Esophagus squamous epithelium (tissue), 5 donors: ENCODE data around the gene EIF2B5. TPM values are rescaled to one million over a fixed set of nuclear protein-coding genes. Genes with fewer than 3 reads are reported as not detected.
A peak's percentile ranks its signal among the peaks of the same experiment; 100 is the strongest.
"Not testable (repeated sequence)": the region's sequence is repeated elsewhere in the genome, so short reads cannot be mapped to it uniquely, and the experiment has no call there.

Experiments
- DNase-seq: peaks from one replicate; lab custom pipeline; 2025; lab: John Stamatoyannopoulos, UW
- H3K27ac ChIP-seq, 4 donors: fragments of 200-600 bp; sonication (generic); one replicate each; pipeline ENCODE4 v1.5.1; 2016 to 2019; ENCODE audit warnings: mild to moderate bottlenecking in 1 of 4
- H3K27me3 ChIP-seq, 4 donors: fragments of 200-600 bp; sonication (generic); 1 replicate in 3 of 4; 2 replicates in 1 of 4; pipeline versions ENCODE4 v1.5.1 to v1.6.0; 2017 to 2021; ENCODE audit warnings: antibody characterized with exemption in 1 of 4
- H3K36me3 ChIP-seq, 3 donors: fragments of 200-600 bp; sonication (generic); one replicate each; pipeline ENCODE4 v1.5.1; 2016 to 2019
- H3K4me1 ChIP-seq, 3 donors: fragments of 200-600 bp; sonication (generic); one replicate each; pipeline ENCODE4 v1.5.1; 2017 to 2019
- H3K4me3 ChIP-seq, 4 donors: fragments of 200-600 bp; sonication (generic); 1 replicate in 3 of 4; 2 replicates in 1 of 4; pipeline ENCODE4 v1.5.1; 2016 to 2019; ENCODE audit warnings: mild to moderate bottlenecking in 2 of 4, moderate library complexity in 1 of 4
- H3K9me3 ChIP-seq, 3 donors: fragments of 200-600 bp; sonication (generic); one replicate each; pipeline ENCODE4 v1.5.1; 2016 to 2019
- CTCF ChIP-seq, 6 experiments: fragments of 450-650 bp in 4 of 6; fragments of 200-600 bp in 2 of 6; sonication (generic) in 2 of 6; IDR thresholded peaks; one replicate each; pipeline ENCODE4 v1.5.1; 2016 to 2019; ENCODE audit warnings: antibody characterized with exemption in 6 of 6, mild to moderate bottlenecking in 4 of 6, moderate library complexity in 4 of 6
- POLR2A ChIP-seq, 4 donors: fragments of 450-650 bp; IDR thresholded peaks; one replicate each; pipeline ENCODE4 v1.6.1; 2017; ENCODE audit warnings: antibody characterized with exemption in 4 of 4, mild to moderate bottlenecking in 4 of 4, moderate library complexity in 3 of 4
- WGBS, 2 donors: methylation state at CpG; one replicate each; pipeline ENCODE4 v1.1.5; 2018; 5-methylcytosine and 5-hydroxymethylcytosine counted together
- intact Hi-C: fragments of 100-400 bp; cut with DNase I; formaldehyde crosslinking; loops from one replicate; pipeline ENCODE4 v1.15.0; 2022
- total RNA-seq, 4 donors: library from RNA; depleted of rRNA; stranded (reverse); fragments of >200 nt; gene quantifications; one replicate each; pipeline ENCODE4 v1.1.0, GENCODE V29; 2016
- donor health status: DM: yes; HTN: yes; CAD: no.

The EIF2B5 gene
- total RNA-seq, 4 donors from 2014 or later = 27.2 to 51.5 (median 42.1) TPM

- no peaks in the 10 kb centered on the region for H3K9me3 ChIP-seq
- intact Hi-C loops = loop anchor here (5.0 kb wide), 1 partner anchor 97 kb away; no protein-coding TSS in a partner anchor
- peaks cover 0 to 20% (median 0%) of the 10 kb centered on the region in 3 donors for H3K4me1 ChIP-seq
- TF ChIP-seq CTCF (IDR thresholded peaks at IDR 0.05) (peak; percentile 38 to 76 (median 55)), POLR2A (IDR thresholded peaks at IDR 0.05) (no peak)
- peaks cover 43 to 68% (median 45%) of the 10 kb centered on the region in 3 donors for H3K36me3 ChIP-seq
- no peaks in the 10 kb centered on the region for H3K27me3 ChIP-seq
- no peak for DNase-seq
- 21 to 33% methylated on average over 4 of the region's 4 CpGs for WGBS, 2 donors
- peak overlapping the region in 2 of 4 donors; percentile 21 to 38 for H3K27ac ChIP-seq
- H3K4me3 ChIP-seq = no peak overlapping the region
These were observed 10.0 kb downstream of the EIF2B5 start for GRCh38 chr3:184145111-184145524.

- intact Hi-C loops = loop anchor here (5.0 kb wide), 1 partner anchor 96 kb away; no protein-coding TSS in a partner anchor
- TF ChIP-seq POLR2A (IDR thresholded peaks at IDR 0.05) (no peak), CTCF (IDR thresholded peaks at IDR 0.05) (no peak)
- no peak for DNase-seq
- Histone ChIP-seq H3K27ac (peak overlapping the region in 2 of 4 donors; percentile 21), H3K4me3 (no peak overlapping the region), H3K9me3 (no peaks in the 10 kb centered on the region), H3K4me1 (peaks cover 0 to 20% (median 0%) of the 10 kb centered on the region in 3 donors), H3K27me3 (no peaks in the 10 kb centered on the region), H3K36me3 (peaks cover 40 to 61% (median 40%) of the 10 kb centered on the region in 3 donors)
- WGBS, 2 donors = 85 to 88% methylated on average over 1 to 4 of the region's 8 CpGs
These were observed 10.7 kb downstream of the EIF2B5 start for GRCh38 chr3:184145751-184146270.

DNA sequence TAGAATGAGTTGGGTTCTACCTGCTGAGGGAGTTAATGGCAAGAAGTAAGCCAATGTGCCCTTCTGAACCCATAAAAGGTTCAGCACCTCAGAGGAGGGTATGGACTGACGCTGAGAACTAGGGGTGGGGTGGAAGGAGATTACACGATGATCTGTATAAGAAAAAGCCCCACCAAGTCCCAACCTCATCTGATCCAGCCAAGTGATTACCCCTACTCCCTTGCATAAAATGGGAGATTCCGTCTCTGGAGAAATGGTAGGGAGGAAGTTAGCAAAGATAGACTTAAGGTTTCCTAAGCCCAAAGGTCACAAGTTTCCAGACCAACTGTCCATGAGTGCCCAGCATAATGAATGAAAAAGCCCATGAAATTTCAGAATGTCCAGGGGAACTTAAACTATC, 12.9 kb downstream of the EIF2B5 start:
- Histone ChIP-seq H3K4me1 (peaks cover 0 to 20% (median 0%) of the 10 kb centered on the region in 3 donors), H3K4me3 (no peak overlapping the region)
- WGBS, 2 donors = 76 to 89% methylated on average over 3 of the region's 3 CpGs

DNA sequence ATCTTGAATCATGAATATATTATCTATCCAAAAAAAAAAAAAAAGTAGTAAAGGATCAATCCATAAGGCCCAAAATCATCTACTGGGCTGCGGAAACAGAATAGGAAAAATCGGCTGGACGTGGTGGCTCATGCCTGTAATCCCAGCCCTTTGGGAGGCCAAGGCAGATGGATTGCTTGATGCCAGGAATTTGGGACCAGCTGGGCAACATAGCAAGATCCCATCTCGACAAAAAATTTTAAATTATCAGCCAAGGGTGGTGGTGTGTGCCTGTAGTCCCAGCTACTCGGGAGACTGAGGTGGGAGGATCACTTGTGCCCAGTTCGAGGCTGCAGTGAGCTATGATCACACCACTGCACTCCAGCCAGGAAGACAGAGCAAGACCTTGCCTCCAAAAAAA, 14.0 kb downstream of the EIF2B5 start:
- intact Hi-C loops = loop anchor here (5.0 kb wide), 1 partner anchor 93 kb away; no protein-coding TSS in a partner anchor

More for the DNA sequence above, 12.9 kb downstream of the EIF2B5 start:
- no peak overlapping the region for H3K27ac ChIP-seq
- no peaks in the 10 kb centered on the region for H3K9me3 ChIP-seq
- DNase-seq = no peak
- H3K27me3 ChIP-seq = no peaks in the 10 kb centered on the region
- no peak for TF ChIP-seq POLR2A (IDR thresholded peaks at IDR 0.05)
- TF ChIP-seq CTCF (IDR thresholded peaks at IDR 0.05) = no peak
- intact Hi-C loops = loop anchor here (5.0 kb wide), 1 partner anchor 94 kb away; no protein-coding TSS in a partner anchor
- H3K36me3 ChIP-seq = peaks cover 23 to 38% (median 26%) of the 10 kb centered on the region in 3 donors

GRCh38 chr3:184149770-184150169, 14.6 kb downstream of the EIF2B5 start:
- not testable (repeated sequence) for H3K27me3 ChIP-seq, H3K27ac ChIP-seq, DNase-seq, H3K4me3 ChIP-seq, H3K9me3 ChIP-seq
- peaks cover 0 to 29% (median 3%) of the 10 kb centered on the region in 3 donors for H3K4me1 ChIP-seq
- 70 to 71% methylated on average over 6 of the region's 6 CpGs for WGBS, 2 donors
- peaks cover 7 to 21% (median 9%) of the 10 kb centered on the region in 3 donors for H3K36me3 ChIP-seq
- intact Hi-C loops = loop anchor here (5.0 kb wide), 1 partner anchor 93 kb away; no protein-coding TSS in a partner anchor

More for the DNA sequence above, 14.0 kb downstream of the EIF2B5 start:
- Histone ChIP-seq H3K36me3 (peaks cover 13 to 27% (median 16%) of the 10 kb centered on the region in 3 donors), H3K4me1 (peaks cover 0 to 29% (median 0%) of the 10 kb centered on the region in 3 donors), H3K9me3 (no peaks in the 10 kb centered on the region), H3K27ac (no peak overlapping the region), H3K27me3 (no peaks in the 10 kb centered on the region), H3K4me3 (no peak overlapping the region)
- DNase-seq = no peak
- no peak for TF ChIP-seq CTCF (IDR thresholded peaks at IDR 0.05)
- TF ChIP-seq POLR2A (IDR thresholded peaks at IDR 0.05) = no peak
- WGBS, 2 donors = 76 to 85% methylated on average over 6 of the region's 6 CpGs
